GM12865 (cell line): ENCODE data around the gene SCN4B.

Experiments
- DNase-seq: peaks from one replicate; pipeline ENCODE4 v3.0.0; 2010; ENCODE audit warnings: low read depth
- H3K4me3 ChIP-seq: 2 replicates; pipeline ENCODE4 v1.5.1; 2011; ENCODE audit warnings: mild to moderate bottlenecking, low read depth, low read length, control low read depth
- TF ChIP-seq, protein P1 (sequence below): IDR thresholded peaks from 2 replicates; pipeline ENCODE4 v1.5.1; 2011; ENCODE audit warnings: low read length, control low read depth, low read depth, inconsistent platforms; ENCODE audit not compliant: insufficient read depth; ENCODE audit errors: missing control alignments

The SCN4B gene

DNA sequence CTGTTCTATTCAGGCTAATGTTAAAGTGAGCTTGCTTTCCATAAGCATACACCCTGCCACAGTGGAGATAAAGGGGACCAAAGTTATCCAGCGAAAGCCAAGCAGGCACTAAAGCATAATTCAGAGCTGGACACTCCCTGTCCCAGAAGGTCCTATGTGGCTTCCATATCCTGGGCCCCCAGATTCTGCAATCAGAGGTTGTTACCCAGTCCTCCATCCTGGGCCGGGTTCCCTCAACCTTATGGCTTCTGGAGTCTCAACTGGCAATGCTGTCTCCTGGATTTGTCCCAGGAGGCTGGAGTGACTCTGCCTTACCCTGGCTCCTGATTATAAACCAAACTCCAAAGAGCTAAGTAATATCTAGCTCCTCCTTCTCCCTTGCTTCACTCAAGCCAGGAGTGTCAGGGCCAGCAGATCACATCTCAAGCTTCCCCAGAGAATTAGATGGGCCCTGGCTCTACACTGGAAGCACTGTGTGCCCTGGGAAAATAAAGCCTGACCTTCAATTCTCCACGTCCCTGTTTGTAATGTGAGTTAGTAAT is 51.9 kb downstream of the SCN4B start:
- no peak for DNase-seq
- TF ChIP-seq, protein P1, sequence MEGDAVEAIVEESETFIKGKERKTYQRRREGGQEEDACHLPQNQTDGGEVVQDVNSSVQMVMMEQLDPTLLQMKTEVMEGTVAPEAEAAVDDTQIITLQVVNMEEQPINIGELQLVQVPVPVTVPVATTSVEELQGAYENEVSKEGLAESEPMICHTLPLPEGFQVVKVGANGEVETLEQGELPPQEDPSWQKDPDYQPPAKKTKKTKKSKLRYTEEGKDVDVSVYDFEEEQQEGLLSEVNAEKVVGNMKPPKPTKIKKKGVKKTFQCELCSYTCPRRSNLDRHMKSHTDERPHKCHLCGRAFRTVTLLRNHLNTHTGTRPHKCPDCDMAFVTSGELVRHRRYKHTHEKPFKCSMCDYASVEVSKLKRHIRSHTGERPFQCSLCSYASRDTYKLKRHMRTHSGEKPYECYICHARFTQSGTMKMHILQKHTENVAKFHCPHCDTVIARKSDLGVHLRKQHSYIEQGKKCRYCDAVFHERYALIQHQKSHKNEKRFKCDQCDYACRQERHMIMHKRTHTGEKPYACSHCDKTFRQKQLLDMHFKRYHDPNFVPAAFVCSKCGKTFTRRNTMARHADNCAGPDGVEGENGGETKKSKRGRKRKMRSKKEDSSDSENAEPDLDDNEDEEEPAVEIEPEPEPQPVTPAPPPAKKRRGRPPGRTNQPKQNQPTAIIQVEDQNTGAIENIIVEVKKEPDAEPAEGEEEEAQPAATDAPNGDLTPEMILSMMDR, result no peak
- no peak overlapping the region for H3K4me3 ChIP-seq

DNA sequence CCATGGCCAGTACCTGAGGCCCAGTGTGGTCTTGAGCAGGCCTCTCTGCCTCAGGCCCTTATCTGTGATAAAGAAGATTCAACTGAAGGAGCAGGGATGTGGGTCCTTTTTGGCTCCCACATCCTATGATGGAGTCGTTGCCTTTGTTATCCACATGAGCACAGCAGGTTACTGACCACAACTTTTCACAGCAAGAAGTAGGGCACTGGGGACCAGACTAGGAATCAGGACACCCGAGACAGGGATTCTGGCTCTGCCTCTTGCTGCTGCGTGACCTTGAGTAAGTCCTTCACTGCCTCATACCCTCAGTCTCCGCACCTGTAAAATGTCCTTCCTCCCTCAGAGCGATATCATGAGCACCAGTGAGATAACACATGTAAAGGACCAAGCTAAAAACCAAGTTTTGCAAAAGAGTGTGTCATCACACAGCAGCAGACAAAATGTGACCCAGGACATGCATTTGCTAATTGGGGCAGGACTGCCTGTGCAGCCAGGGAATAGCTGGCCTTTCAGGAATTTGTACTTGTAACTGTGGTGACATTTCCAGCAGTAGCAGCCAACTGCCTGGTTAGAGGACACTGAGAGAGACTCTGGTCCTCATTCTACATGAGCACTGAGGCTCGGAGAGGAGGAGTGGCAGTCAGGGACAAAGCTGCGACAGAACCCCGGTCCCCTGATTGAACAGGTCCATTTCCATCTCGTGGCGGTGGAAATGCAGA is 52.6 kb downstream of the SCN4B start:
- TF ChIP-seq, protein P1, result no peak
- no peak overlapping the region for H3K4me3 ChIP-seq
- DNase-seq, result no peak

DNA sequence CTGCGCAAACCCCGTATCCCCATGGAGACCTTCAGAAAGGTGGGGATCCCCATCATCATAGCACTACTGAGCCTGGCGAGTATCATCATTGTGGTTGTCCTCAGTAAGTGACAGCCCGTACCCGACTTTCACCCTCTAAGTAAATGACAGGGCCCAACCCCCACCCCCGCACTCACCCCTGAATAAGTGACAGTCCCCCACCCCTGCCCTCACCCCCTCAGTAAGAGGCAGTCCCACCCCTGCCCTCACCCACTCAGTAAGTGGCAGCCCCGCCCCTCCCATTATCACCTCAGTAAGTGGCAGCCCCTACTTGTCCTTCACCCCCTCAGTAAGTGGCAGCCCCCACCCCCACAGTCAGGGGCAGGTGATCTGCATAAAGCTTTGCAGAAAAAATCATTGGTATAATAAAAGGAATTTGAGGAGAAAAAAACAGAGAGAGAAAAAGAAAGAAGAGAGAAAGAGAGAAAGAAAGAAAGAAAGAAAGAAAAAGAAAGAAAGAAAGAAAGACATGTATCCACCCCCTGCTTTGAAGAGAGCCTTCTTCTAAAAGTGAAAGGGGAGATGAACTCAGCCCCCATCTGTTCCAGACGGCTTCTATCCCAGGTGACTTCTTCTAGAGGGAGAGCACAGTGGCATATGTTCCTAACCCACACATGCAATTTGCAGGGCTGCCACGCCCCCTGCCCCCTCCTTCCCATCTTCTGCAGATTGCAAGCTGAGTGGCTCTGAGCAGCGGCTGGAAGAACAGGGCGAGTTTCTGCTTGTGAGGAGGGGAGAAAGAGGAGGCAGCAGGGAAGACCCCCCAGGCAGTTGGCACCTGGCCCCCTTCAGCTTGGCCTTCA is 53.4 kb downstream of the SCN4B start:
- no peak for DNase-seq
- H3K4me3 ChIP-seq, result no peak overlapping the region
- TF ChIP-seq, protein P1, result no peak

DNA sequence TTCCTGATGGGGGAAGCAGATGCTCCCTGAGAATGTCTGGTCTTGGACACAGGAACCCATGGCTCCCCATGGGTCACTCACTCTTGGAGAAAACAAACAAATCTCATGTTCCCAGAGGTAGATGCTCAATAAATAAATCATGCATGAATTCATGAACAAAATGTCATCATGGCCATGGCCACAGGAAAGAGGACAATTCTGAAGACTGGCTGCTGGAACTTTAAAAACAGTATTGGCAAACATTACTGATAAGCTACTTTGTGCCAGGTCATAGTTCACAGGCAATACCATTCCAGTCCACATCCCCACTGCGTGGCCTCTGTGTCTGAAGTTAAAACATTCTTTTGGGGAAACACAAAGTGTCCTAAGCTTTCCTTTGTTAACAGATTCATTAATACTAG is 56.7 kb downstream of the SCN4B start:
- TF ChIP-seq, protein P1, result no peak
- DNase-seq, result no peak
- no peak overlapping the region for H3K4me3 ChIP-seq

DNA sequence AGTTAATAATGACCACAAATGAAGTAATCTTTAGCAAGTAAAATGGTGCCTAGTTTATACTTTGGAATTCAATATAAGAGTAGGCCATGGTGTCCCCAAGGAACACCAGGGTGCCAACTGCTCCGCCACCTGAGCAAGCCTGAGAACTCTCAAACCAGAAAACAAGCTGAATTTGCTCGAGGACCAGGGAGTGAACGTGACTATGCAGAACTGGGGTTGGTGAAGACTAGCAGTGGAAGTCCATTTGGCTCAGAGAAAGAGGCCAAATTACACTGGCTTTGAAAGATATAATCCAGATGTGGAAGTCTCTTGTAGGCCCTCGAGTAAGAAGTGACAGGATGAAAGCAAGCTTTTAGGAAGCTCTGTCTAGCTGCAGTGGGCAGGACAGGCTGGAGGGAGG is 57.1 kb downstream of the SCN4B start:
- no peak overlapping the region for H3K4me3 ChIP-seq
- DNase-seq, result no peak
- TF ChIP-seq, protein P1, result no peak

DNA sequence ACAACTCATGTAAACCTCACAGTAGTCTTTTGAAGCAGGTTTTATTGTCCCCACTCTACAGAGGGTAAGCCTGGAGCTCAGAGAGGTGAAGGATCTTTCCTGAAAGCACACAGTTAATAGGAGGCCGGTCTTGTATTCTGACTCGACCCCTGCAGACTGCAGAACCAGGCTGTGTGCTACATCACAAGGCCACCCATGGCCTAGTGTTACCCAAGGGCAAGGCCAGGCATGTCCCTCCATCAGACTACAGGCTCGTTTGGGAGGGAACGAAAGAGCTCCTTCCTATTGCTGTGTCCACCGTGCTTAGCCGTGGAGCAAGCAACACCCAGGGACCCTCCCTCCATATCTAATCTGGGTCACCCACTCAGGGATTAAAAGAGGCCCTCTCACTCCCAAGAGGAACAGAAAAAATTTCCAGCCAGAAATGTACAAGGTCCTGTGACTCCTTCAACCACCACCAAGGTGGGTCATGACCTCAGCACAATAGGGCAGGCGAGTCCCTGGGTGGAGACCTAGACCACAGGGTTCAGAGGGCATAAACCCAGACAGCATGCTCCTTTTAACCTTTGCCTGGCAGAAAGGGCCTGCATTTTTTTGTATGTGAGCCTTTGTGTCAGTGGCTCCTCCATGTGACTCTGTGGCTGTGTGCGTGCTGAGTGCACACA is 59.6 kb downstream of the SCN4B start:
- TF ChIP-seq, protein P1, result no peak
- no peak for DNase-seq
- H3K4me3 ChIP-seq, result no peak overlapping the region
